Vagina (tissue), 2 donors: Measurements from ENCODE around the gene SOD2. TPM values are rescaled to one million over a fixed set of nuclear protein-coding genes. Genes with fewer than 3 reads are reported as not detected.

Experiments
- DNase-seq, 2 donors: peaks; one replicate each; pipeline ENCODE4 v3.0.0-alpha.2; 2017; ENCODE audit errors: extremely low spot score in 2 of 2
- H3K27ac ChIP-seq: fragments of 200-600 bp; sonication (generic); one replicate; pipeline ENCODE4 v1.5.1; 2019
- H3K27me3 ChIP-seq: fragments of 200-600 bp; sonication (generic); one replicate; pipeline ENCODE4 v1.5.1; 2019
- H3K36me3 ChIP-seq, 2 donors: fragments of 200-600 bp; sonication (generic); one replicate each; pipeline ENCODE4 v1.5.1; 2017 to 2019
- H3K4me1 ChIP-seq: fragments of 200-600 bp; sonication (generic); one replicate; pipeline ENCODE4 v1.5.1; 2019
- H3K4me3 ChIP-seq, 2 donors: fragments of 200-600 bp; sonication (generic); 1 replicate in 1 of 2; 2 replicates in 1 of 2; pipeline ENCODE4 v1.5.1; 2016 to 2019
- H3K9me3 ChIP-seq: fragments of 200-600 bp; sonication (generic); one replicate; pipeline ENCODE4 v1.5.1; 2019
- POLR2A ChIP-seq, 2 donors: fragments of 450-650 bp; IDR thresholded peaks; one replicate each; pipeline ENCODE4 v1.6.1; 2017; ENCODE audit warnings: antibody characterized with exemption in 2 of 2, mild to moderate bottlenecking in 2 of 2, moderate library complexity in 2 of 2
- POLR2AphosphoS5 ChIP-seq, 2 donors: sonication (generic); formaldehyde crosslinking; IDR thresholded peaks; one replicate each; pipeline ENCODE4 v1.9.0; 2017; ENCODE audit warnings: antibody characterized with exemption in 2 of 2, mild to moderate bottlenecking in 2 of 2, low read depth in 1 of 2; ENCODE audit not compliant: insufficient read depth in 1 of 2
- intact Hi-C: fragments of 100-400 bp; cut with DNase I; formaldehyde crosslinking; loops from one replicate; pipeline ENCODE4 v1.15.1; 2023
- total RNA-seq: library from RNA; depleted of rRNA; stranded (reverse); fragments of >200 nt; gene quantifications from one replicate; pipeline ENCODE4 v1.2.3, GENCODE V29; 2016
- TF ChIP-seq, protein P1 (sequence below), 3 experiments: fragments of 450-650 bp in 2 of 3; fragments of 200-600 bp in 1 of 3; sonication (generic) in 1 of 3; IDR thresholded peaks; one replicate each; pipeline ENCODE4 v1.5.1; 2017 to 2019; ENCODE audit warnings: antibody characterized with exemption in 3 of 3, mild to moderate bottlenecking in 2 of 3, moderate library complexity in 2 of 3

Gene SOD2
- total RNA-seq, 1 donor from 2014 or later, result 597 TPM

DNA sequence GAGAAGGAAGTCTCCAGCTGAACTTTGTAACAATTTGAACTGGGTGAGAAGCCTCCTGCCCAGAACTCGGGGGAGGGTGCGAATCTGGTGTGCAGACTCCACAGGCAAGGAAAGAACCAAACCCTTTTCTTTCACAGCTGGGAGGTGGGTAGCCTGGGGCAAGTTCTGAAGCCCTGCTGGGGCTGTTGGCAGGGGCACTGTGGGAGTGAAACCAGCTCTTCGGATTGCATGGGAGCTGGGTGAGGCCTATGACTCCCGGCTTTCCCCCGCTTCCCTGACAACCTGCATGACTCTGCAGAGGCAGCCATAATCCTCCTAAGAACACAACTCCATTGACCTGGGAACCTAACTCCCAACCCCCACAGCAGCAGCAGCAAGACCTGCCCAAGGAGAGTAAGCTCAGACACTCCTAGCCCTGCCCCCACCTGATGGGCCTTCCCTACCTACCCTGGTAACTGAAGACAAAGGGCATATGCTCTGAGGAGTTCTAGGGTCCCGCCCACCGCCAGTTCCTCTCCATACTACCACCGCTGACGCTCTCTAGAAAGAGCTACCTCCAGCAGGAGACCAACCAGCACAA is 37.5 kb downstream of the SOD2 start:
- no peaks in the 10 kb centered on the region for H3K36me3 ChIP-seq
- no peaks in the 10 kb centered on the region for H3K9me3 ChIP-seq
- intact Hi-C loops, result loop anchor here (10.0 kb wide), 1 partner anchor 481 kb away; no protein-coding TSS in a partner anchor
- DNase-seq, result no peak
- H3K27ac ChIP-seq, result no peak overlapping the region
- no peaks in the 10 kb centered on the region for H3K4me1 ChIP-seq
- no peak overlapping the region for H3K4me3 ChIP-seq
- no peaks in the 10 kb centered on the region for H3K27me3 ChIP-seq
- TF ChIP-seq, protein P1, sequence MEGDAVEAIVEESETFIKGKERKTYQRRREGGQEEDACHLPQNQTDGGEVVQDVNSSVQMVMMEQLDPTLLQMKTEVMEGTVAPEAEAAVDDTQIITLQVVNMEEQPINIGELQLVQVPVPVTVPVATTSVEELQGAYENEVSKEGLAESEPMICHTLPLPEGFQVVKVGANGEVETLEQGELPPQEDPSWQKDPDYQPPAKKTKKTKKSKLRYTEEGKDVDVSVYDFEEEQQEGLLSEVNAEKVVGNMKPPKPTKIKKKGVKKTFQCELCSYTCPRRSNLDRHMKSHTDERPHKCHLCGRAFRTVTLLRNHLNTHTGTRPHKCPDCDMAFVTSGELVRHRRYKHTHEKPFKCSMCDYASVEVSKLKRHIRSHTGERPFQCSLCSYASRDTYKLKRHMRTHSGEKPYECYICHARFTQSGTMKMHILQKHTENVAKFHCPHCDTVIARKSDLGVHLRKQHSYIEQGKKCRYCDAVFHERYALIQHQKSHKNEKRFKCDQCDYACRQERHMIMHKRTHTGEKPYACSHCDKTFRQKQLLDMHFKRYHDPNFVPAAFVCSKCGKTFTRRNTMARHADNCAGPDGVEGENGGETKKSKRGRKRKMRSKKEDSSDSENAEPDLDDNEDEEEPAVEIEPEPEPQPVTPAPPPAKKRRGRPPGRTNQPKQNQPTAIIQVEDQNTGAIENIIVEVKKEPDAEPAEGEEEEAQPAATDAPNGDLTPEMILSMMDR (IDR thresholded peaks at IDR 0.05), result no peak
- TF ChIP-seq POLR2AphosphoS5 (IDR thresholded peaks at IDR 0.05; ENCODE audit: insufficient read depth in 1 of 2, low read depth in 1 of 2) (no peak), POLR2A (IDR thresholded peaks at IDR 0.05) (no peak)

- Histone ChIP-seq H3K9me3 (no peaks in the 10 kb centered on the region), H3K4me1 (no peaks in the 10 kb centered on the region), H3K27ac (no peak overlapping the region), H3K36me3 (no peaks in the 10 kb centered on the region), H3K27me3 (no peaks in the 10 kb centered on the region), H3K4me3 (no peak overlapping the region)
- no peak for DNase-seq
- TF ChIP-seq, protein P1 (IDR thresholded peaks at IDR 0.05), result peak; percentile 19 to 53 (median 49)
- no peak for TF ChIP-seq POLR2AphosphoS5 (IDR thresholded peaks at IDR 0.05; ENCODE audit: insufficient read depth in 1 of 2, low read depth in 1 of 2)
- intact Hi-C loops, result loop anchor here (10.0 kb wide), 1 partner anchor 480 kb away; no protein-coding TSS in a partner anchor
Measured at GRCh38 chr6:159654483-159655098, 38.5 kb downstream of the SOD2 start.

- H3K27ac ChIP-seq, result no peak overlapping the region
- TF ChIP-seq POLR2AphosphoS5 (IDR thresholded peaks at IDR 0.05; ENCODE audit: insufficient read depth in 1 of 2, low read depth in 1 of 2), result no peak
- TF ChIP-seq, protein P1 (IDR thresholded peaks at IDR 0.05), result no peak
- no peak for TF ChIP-seq POLR2A (IDR thresholded peaks at IDR 0.05)
- no peaks in the 10 kb centered on the region for H3K27me3 ChIP-seq
- no peaks in the 10 kb centered on the region for H3K9me3 ChIP-seq
- intact Hi-C loops, result loop anchor here (10.0 kb wide), 1 partner anchor 476 kb away; no protein-coding TSS in a partner anchor
- H3K36me3 ChIP-seq, result no peaks in the 10 kb centered on the region
- H3K4me1 ChIP-seq, result no peaks in the 10 kb centered on the region
- DNase-seq, result no peak
- no peak overlapping the region for H3K4me3 ChIP-seq
Measured at GRCh38 chr6:159650314-159650713, 42.7 kb downstream of the SOD2 start.

- no peak overlapping the region for H3K4me3 ChIP-seq
- no peaks in the 10 kb centered on the region for H3K36me3 ChIP-seq
- H3K4me1 ChIP-seq, result no peaks in the 10 kb centered on the region
- no peaks in the 10 kb centered on the region for H3K9me3 ChIP-seq
- no peak for DNase-seq
- H3K27me3 ChIP-seq, result no peaks in the 10 kb centered on the region
- no peak for TF ChIP-seq POLR2A (IDR thresholded peaks at IDR 0.05)
- TF ChIP-seq, protein P1 (IDR thresholded peaks at IDR 0.05), result no peak
- no peak for TF ChIP-seq POLR2AphosphoS5 (IDR thresholded peaks at IDR 0.05; ENCODE audit: insufficient read depth in 1 of 2, low read depth in 1 of 2)
- H3K27ac ChIP-seq, result no peak overlapping the region
- intact Hi-C loops, result no loop called here
Measured at GRCh38 chr6:159649441-159649840, 43.6 kb downstream of the SOD2 start.

DNA sequence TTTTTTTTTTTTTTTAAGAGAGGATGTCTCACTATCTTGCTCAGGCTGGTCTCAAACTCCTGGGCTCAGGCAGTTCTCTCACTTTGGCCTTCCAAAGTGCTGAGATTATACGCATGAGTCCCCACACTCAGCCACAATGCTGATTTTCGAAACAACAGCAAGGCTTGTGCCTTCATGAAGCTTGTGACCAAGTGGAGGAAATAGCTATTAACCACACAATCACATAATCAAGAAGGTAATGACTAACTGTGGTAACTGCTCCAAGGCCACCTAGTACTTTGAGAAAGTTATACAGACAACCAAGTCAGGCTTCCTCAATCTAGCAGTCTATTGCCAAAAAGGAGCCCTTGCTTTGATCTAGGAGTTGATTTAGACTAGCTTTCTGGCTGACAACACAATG is 46.3 kb downstream of the SOD2 start:
- Histone ChIP-seq H3K27me3 (no peaks in the 10 kb centered on the region), H3K4me3 (no peak overlapping the region)
- TF ChIP-seq, protein P1 (IDR thresholded peaks at IDR 0.05), result no peak
- no peak for TF ChIP-seq POLR2A (IDR thresholded peaks at IDR 0.05)
- no peak for TF ChIP-seq POLR2AphosphoS5 (IDR thresholded peaks at IDR 0.05; ENCODE audit: insufficient read depth in 1 of 2, low read depth in 1 of 2)

More for the DNA sequence above, 46.3 kb downstream of the SOD2 start:
- H3K4me1 ChIP-seq, result no peaks in the 10 kb centered on the region
- DNase-seq, result no peak
- intact Hi-C loops, result no loop called here
- no peaks in the 10 kb centered on the region for H3K9me3 ChIP-seq
- H3K27ac ChIP-seq, result no peak overlapping the region
- H3K36me3 ChIP-seq, result no peaks in the 10 kb centered on the region
